Measurements from ENCODE around the gene NEUROD2.

DNA sequence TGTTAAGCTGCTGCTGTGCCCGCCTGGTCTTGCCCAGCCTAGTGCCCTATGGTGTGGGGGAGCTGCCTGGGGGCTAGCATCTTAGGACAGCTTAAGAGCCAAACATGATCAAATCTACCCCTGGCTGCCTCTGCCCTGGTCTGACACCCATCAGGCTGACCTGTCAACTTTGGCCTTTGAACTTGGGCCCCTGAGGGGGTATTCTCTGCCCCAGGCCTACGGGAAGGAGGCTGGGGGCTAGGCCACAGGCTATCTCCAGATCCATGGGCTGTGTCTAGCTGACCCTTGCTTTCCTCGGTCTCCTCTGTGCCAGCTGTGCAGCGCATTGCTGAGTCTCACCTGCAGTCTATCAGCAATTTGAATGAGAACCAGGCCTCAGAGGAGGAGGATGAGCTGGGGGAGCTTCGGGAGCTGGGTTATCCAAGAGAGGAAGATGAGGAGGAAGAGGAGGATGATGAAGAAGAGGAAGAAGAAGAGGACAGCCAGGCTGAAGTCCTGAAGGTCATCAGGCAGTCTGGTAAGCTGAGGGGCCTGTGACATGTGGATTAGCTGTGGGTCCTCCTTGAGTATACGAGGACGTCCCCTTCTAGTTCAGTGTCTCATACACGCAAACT lies 26.0 kb upstream of the NEUROD2 start:
- no peak for TF ChIP-seq ZFP30 (CRISPR knock-in tag; IDR thresholded peaks at IDR 0.05)
- TF ChIP-seq CSDC2 (CRISPR knock-in tag; IDR thresholded peaks at IDR 0.05) = no peak
- no peak for TF ChIP-seq BACH2 (CRISPR knock-in tag; IDR thresholded peaks at IDR 0.05; ENCODE audit: borderline replicate concordance)
- TF ChIP-seq ZNF70 (CRISPR knock-in tag; IDR thresholded peaks at IDR 0.05) = no peak
- no peak for TF ChIP-seq TSHZ2 (CRISPR knock-in tag; IDR thresholded peaks at IDR 0.05)
- no peak for TF ChIP-seq RARB (CRISPR knock-in tag; IDR thresholded peaks at IDR 0.05)
- no peak for TF ChIP-seq ZC3H10 (CRISPR knock-in tag; IDR thresholded peaks at IDR 0.05)
- TF ChIP-seq TCF4 (CRISPR knock-in tag; IDR thresholded peaks at IDR 0.05; ENCODE audit: borderline replicate concordance) = no peak
